Astrocyte of the cerebellum (primary cell): ENCODE results near the gene MBP.

Experiments
- DNase-seq: peaks from one replicate; pipeline ENCODE4 v3.0.0-alpha.2; 2011; ENCODE audit warnings: low read depth
- H3K4me3 ChIP-seq: 2 replicates; pipeline ENCODE4 v1.5.1; 2011; ENCODE audit warnings: mild to moderate bottlenecking, low read depth, low read length, moderate library complexity
- CTCF ChIP-seq: IDR thresholded peaks from 2 replicates; pipeline ENCODE4 v1.5.1; 2012; ENCODE audit warnings: low read length, low read depth, moderate library complexity, mild to moderate bottlenecking; ENCODE audit errors: missing control alignments
- in situ Hi-C: cut with HindIII; loops from 2 replicates; pipeline ENCODE4 v1.10.0; 2017; ENCODE audit warnings: low sequenced_read_pairs

MBP gene

GRCh38 chr18:77151772-77152520 is 19.4 kb upstream of the MBP start:
- in situ Hi-C loops: no loop called here
- DNase-seq: no peak
- no peak overlapping the region for H3K4me3 ChIP-seq

DNA sequence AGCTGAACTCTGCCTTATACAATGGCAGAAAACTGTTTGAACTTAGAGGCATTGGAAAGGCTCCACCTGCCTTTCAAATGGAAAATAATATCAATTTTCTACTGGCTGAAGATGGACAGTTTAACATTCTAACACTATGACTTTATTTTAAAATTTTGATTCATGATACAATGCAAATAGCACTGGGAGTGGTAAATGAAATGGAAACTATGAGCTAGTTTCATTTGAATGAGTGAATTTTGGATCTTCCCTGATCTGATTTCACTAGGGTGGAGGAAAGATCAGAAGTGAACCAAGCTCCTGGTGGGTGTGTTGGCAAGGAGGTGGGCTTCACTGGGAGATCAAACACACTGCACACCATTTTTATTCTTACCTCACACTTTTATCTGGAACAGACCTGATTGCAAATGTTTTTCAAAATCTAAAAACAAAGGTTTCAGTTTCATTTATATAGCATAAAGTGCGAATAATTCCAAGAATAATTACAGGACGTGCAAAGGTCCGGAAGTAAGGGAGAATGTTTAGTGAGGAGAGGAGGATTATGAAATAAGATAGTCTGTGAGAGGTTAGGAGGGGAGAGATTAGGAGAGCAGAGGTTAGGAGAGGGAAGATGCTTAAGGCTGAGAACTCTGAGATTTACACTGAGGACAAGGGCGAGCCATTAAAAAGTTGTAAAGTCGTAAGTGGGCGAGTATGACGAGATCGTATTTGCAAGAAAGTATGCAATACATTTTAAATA is 18.6 kb upstream of the MBP start:
- no peak overlapping the region for H3K4me3 ChIP-seq
- TF ChIP-seq CTCF: no peak
- no peak for DNase-seq
- in situ Hi-C loops: no loop called here

More at GRCh38 chr18:77151772-77152520, 19.4 kb upstream of the MBP start:
- no peak for TF ChIP-seq CTCF

- DNase-seq: no peak
- TF ChIP-seq CTCF: no peak
- in situ Hi-C loops: no loop called here
- no peak overlapping the region for H3K4me3 ChIP-seq
These were observed 18.0 kb upstream of the MBP start for GRCh38 chr18:77150588-77150987.

- no peak for TF ChIP-seq CTCF
- no peak overlapping the region for H3K4me3 ChIP-seq
- in situ Hi-C loops: no loop called here
- no peak for DNase-seq
These were observed 15.7 kb upstream of the MBP start for GRCh38 chr18:77148289-77148688.

DNA sequence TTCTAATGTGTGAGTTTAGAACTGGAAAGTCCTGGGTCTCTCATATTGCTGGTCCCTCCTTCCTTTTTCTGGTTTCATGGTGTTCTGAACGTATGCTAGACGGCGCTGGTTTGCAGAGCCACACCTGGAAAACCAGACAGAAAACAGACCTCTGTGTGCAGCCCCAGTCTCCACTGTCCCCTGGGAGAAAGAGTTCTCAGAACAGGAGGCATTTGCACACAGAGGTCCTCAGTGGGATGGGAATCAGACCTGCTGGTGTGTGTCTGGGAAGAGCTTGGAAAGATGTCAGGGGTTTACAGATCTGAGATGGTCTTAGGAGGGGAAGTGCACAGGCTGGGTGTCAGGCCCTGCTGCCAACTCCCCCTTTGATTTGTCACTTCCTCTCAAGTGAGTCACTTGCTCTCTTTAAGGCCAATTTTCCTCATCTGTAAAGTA is 14.9 kb upstream of the MBP start:
- TF ChIP-seq CTCF: no peak
- DNase-seq: no peak
- no peak overlapping the region for H3K4me3 ChIP-seq
- in situ Hi-C loops: no loop called here

DNA sequence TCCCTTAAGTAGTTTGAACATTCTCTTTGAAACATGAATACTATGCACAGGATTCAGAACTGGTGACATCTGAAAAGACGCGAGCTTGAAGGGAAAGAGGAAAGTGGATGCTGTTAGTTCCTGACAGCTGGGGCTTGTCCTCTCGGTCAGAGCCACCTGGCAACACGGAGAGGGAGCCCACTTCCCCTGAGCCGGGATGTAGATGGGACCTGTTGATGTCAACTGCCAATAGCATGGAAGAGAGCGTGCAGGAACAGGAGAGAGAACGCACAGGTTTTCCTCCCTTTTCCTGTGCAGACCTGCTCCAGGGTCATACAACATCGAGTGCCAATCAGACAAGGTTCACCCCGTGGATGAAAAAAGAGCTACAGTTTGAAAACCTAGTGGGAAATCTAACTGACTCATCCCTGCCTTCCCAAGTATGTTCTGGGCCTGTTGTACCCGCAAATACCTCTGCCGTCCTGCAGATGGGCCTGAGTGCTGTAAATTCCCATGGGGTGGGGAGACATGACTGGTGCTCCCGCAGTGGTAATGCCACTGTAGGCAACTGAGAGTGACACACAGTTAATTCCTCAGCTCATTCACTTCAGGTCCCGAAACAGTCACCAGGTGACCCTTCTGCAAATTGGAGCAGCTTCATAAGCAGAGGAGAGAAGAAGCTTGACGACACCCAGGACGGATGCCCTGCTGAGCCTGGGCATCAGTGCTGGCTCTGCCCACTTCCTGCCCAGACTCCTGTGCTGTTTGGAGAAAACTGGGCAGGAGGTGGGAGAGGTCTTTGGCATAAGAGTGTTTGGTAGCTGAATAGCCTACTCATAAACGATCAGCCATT is 13.9 kb upstream of the MBP start:
- no peak for TF ChIP-seq CTCF
- DNase-seq: no peak
- no peak overlapping the region for H3K4me3 ChIP-seq
- in situ Hi-C loops: no loop called here
